ENCODE measurements around the gene REEP6.
A peak's percentile ranks its signal among the peaks of the same experiment; 100 is the strongest.
"Not testable (repeated sequence)": the region's sequence is repeated elsewhere in the genome, so short reads cannot be mapped to it uniquely, and the experiment has no call there.

REEP6 gene

DNA sequence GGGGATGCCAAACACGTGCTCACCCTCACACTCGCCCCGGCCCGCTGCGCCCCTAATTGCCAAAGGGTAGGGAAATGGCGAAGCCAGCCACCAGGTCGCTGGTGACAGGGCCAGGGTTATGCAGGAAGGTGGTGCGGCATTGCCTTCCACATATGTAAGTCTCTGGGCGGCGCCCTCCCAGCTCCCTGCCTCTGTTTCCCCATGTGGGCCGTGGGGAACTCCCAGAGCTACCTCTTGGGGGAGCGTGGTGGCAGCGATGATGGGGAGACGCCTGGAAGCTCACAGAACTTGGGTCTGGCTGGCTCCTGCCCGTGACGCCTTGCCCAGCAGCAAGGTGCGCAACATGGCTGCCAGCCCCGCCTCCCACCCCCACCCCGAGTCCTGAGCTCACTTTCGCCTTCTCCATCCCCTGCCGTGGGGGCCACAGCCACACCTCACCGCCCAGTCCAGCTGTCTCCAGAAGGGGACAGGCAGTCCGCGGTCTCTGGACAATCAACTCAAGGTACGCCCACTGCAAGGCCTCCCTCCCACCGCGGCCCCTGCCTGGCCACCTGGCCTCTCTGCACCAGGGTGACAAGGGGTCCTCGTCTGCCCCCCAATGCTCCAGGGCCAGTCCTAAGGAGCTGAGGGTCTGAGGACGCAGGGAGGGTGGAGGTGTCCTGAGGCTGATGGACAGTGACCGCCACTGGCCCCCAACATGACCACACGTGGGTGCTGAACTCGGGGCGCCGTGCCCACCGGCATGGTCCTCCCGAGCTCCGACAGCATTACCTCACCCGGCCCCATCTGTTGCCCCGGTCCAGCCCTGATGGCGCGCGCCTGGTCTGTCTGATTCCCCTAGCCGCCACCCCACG lies 18.5 kb upstream of the REEP6 start:
- no peak for DNase-seq (ENCODE audit: low read depth in 2 of 2)

GRCh38 chr19:1473085-1473851 lies 17.7 kb upstream of the REEP6 start:
- no peak for DNase-seq (ENCODE audit: low read depth in 2 of 2)

- DNase-seq (ENCODE audit: low read depth in 2 of 2), result no peak
These were observed 16.8 kb upstream of the REEP6 start for GRCh38 chr19:1474011-1474764.

- DNase-seq (ENCODE audit: low read depth in 2 of 2), result no peak
These were observed 16.1 kb upstream of the REEP6 start for GRCh38 chr19:1474765-1475351.

- no peak for DNase-seq (ENCODE audit: low read depth in 2 of 2)
These were observed 15.1 kb upstream of the REEP6 start for GRCh38 chr19:1475751-1476437.

- not testable (repeated sequence) for DNase-seq (ENCODE audit: low read depth in 2 of 2)
These were observed 13.9 kb upstream of the REEP6 start for GRCh38 chr19:1477056-1477455.

GRCh38 chr19:1478934-1479707 lies 11.9 kb upstream of the REEP6 start, which contains the start of gene C19orf25:
Gene C19orf25, minus strand, starts transcription at chr19:1479215. Its CDS starts 312 bp downstream, at chr19:1478903.
- DNase-seq (ENCODE audit: low read depth in 2 of 2), result peak; percentile 82

DNA sequence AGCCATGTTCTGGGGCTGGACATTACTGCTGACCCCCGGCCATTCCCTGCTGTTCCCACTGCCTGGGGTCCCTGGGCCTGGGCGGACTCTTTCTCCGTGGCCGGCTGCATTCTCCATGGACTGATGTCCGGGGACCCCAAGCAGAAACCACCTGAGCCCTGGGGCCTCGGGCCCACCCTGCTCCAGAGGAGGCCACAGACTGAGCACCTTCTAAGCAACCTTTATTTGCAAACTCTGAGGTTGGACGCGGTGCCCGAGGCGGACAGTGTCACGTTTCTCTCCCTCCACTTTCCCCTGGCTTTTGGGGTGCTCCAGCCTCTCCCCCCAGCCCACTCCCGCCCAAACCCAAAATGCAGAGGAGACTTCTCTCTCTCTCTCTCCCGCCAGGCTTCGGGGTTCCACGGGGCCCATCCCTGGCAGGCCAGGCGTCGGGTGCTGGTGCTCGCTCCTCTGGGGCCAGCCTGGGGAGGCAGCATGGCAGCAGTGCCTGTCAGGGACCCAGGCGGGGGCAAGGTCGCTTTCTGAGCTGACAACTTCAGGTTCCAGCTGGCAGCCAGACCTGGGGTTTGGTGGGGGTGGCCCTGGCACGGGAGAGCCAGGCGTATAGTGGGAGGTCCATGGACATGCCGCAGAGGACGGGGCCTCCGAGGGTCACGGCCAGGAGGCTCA lies 9.6 kb upstream of the REEP6 start:
- no peak for DNase-seq (ENCODE audit: low read depth in 2 of 2)

DNA sequence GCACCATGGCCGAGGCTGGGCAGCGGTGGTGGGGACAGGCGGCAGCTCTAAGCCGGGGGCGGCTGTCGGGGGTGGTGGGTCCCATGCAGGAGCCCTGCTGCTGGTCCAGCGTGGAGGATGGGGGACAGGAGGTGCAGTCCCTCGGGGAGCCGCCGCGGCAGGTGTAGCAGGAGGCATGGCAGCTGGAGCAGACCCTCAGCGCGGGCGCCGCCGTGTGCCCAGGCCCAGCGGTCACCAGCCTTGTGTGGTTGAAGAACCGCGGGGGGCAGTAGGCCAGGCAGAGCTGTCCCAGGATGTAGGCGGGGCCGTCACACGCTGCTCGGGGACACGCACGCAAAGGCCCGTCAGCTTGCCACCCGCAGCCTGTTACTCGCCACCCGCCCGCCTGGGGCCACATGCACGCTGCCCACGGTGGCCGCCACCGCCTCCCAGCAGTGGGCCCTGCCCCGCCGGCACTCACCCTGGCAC lies 9.1 kb upstream of the REEP6 start:
- DNase-seq (ENCODE audit: low read depth in 2 of 2), result no peak

- no peak for DNase-seq (ENCODE audit: low read depth in 2 of 2)
These were observed 8.4 kb upstream of the REEP6 start for GRCh38 chr19:1482361-1483130.

GRCh38 chr19:1483131-1483978 lies 7.6 kb upstream of the REEP6 start:
- no peak for DNase-seq (ENCODE audit: low read depth in 2 of 2)

DNA sequence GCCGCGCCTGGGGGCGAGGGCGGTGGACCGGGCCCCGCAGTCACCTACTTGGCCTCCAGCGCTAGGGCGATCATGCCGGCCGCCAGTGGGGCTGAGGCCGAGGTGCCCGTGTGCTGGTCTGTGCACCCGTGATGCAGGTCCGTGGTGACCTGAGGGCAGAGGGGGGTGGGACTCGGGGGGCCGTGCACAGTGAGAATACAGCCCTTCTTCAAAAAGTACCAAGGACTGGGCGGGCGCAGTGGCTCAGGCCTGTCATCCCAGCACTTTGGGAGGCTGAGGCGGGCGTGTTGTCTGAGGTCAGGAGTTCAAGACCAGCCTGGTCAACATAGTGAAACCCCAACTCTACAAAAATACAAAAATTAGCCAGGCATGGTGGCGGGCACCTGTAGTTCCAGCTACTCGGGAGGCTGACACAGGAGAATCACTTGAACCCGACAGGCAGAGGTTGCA lies 7.0 kb upstream of the REEP6 start:
- DNase-seq (ENCODE audit: low read depth in 2 of 2), result no peak

DNA sequence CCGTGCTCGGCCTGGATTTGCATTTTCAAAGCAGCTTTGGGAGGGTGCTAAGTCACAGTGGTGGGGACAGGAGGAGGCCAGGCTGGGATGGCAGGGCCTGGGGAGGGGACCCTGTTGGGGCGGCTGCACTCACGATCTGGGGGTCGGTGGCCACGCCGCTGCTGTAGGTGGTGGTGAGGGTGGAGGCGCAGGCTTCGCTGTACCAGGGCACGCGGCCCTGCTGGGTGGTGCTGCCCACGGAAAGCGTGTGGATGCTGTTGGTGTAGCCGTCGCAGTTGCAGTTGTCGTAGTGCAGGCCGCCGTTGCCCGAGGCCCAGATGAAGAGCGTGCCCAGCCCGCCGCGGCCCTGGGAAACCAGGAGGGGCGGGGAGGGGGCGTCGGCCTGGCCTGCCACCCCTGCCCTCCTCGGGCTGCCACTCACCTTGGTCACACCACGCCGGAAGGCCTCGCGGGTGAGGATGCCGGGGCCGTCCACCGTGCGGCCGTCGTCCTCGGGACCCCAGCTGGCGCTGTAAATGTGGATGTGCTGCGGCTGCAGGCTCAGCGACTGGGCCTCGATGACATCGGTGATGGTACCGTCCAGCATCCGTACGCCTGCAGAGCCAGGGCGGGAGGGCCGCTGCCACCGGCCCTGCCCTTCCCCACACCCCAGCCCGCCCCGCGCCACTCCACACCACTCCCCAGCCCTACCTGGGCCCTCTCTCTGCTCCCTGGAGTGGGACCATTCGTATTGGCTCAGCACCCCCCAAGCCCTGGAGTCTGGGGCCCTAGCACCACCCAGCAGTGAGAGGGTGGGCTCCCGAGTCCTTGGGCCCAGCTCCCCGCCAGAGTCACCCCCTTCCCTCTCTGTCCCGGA lies 4.0 kb upstream of the REEP6 start:
- DNase-seq (ENCODE audit: low read depth in 2 of 2), result no peak

GRCh38 chr19:1487576-1488281 lies 3.3 kb upstream of the REEP6 start:
- no peak for DNase-seq (ENCODE audit: low read depth in 2 of 2)

DNA sequence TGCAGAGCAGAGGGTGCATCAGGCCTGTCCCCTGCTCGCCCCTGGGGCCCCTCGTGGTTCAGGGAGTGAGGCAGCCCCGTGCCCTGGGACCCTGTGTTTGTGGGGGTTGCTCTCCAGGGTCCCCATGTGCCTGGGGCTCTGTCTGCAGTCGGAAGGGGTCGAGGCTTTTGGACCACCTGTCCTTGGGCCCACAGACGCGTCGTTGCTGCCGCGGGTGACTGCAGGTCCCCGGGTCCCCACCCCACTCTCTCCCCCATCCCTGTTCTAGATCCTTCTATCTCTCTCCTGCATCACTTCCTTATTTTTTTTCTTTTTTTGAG lies 2.7 kb upstream of the REEP6 start:
- DNase-seq (ENCODE audit: low read depth in 2 of 2), result no peak

Data from stimulated activated CD8-positive, alpha-beta memory T cell treated with anti-CD3 and anti-CD28 coated beads, Interleukin-7, amount 100 ng/mL, for 1 hour (primary cell).